Right renal cortex interstitium (tissue), 3 donors: Measurements from ENCODE around the gene MYO6. TPM values are rescaled to one million over a fixed set of nuclear protein-coding genes. Genes with fewer than 3 reads are reported as not detected.

Experiments used
- DNase-seq, 3 donors: peaks; one replicate each; pipeline ENCODE4 v3.0.0-alpha.2; 2013; ENCODE audit warnings: low read depth in 3 of 3, low spot score in 2 of 3
- polyA plus RNA-seq, 3 donors: library from polyadenylated mRNA; unstranded; fragments of 120-200 nt; gene quantifications; one replicate each; pipeline ENCODE4 v1.2.1, GENCODE V29; 2013; ENCODE audit not compliant: insufficient read length in 3 of 3

MYO6 gene
- polyA plus RNA-seq, 3 donors: 103 to 111 (median 106) TPM

GRCh38 chr6:75762063-75762462 is 13.0 kb downstream of the MYO6 start:
- no peak for DNase-seq

GRCh38 chr6:75766387-75766786 is 17.3 kb downstream of the MYO6 start:
- no peak for DNase-seq

GRCh38 chr6:75770844-75771243 is 21.8 kb downstream of the MYO6 start:
- DNase-seq: no peak

GRCh38 chr6:75775219-75775618 is 26.2 kb downstream of the MYO6 start:
- no peak for DNase-seq

- no peak for DNase-seq
These were observed 27.4 kb downstream of the MYO6 start for GRCh38 chr6:75776461-75776860.

- DNase-seq: no peak
These were observed 29.7 kb downstream of the MYO6 start for GRCh38 chr6:75778757-75779156.

- DNase-seq: no peak
These were observed 37.1 kb downstream of the MYO6 start for GRCh38 chr6:75786152-75786551.

GRCh38 chr6:75788894-75789293 is 39.9 kb downstream of the MYO6 start:
- no peak for DNase-seq

- no peak for DNase-seq
These were observed 42.8 kb downstream of the MYO6 start for GRCh38 chr6:75791881-75792280.

GRCh38 chr6:75794351-75794846 is 45.4 kb downstream of the MYO6 start:
- no peak for DNase-seq

GRCh38 chr6:75794954-75795739 is 46.1 kb downstream of the MYO6 start:
- no peak for DNase-seq

- DNase-seq: no peak
These were observed 47.7 kb downstream of the MYO6 start for GRCh38 chr6:75796723-75797122.

GRCh38 chr6:75800133-75800532 is 51.1 kb downstream of the MYO6 start:
- DNase-seq: no peak

GRCh38 chr6:75800708-75801505 is 51.9 kb downstream of the MYO6 start:
- DNase-seq: no peak

- DNase-seq: no peak
These were observed 53.3 kb downstream of the MYO6 start for GRCh38 chr6:75802366-75802765.

- DNase-seq: no peak
These were observed 59.5 kb downstream of the MYO6 start for GRCh38 chr6:75808507-75808906.

GRCh38 chr6:75812560-75812959 is 63.5 kb downstream of the MYO6 start:
- no peak for DNase-seq

- DNase-seq: no peak
These were observed 64.6 kb downstream of the MYO6 start for GRCh38 chr6:75813476-75814250.

- no peak for DNase-seq
These were observed 66.7 kb downstream of the MYO6 start for GRCh38 chr6:75815756-75816155.

GRCh38 chr6:75818098-75818855 is 69.2 kb downstream of the MYO6 start:
- DNase-seq: no peak
